Fibroblast of lung (primary cell): ENCODE measurements around the gene DGKG. TPM values are rescaled to one million over a fixed set of nuclear protein-coding genes. Genes with fewer than 3 reads are reported as not detected.

Experiments used
- DNase-seq, 2 donors: peaks; one replicate each; pipeline versions ENCODE4 v3.0.0 to v3.0.0-alpha.2; 2010; ENCODE audit warnings: low read depth in 2 of 2
- H2AFZ ChIP-seq: 2 replicates; pipeline ENCODE4 v1.5.1; 2012; ENCODE audit warnings: low read length, control low read depth, inconsistent platforms
- H3K27ac ChIP-seq: 2 replicates; pipeline ENCODE4 v1.5.1; 2011; ENCODE audit warnings: low read length, control low read depth; ENCODE audit not compliant: insufficient read depth
- H3K27me3 ChIP-seq: 2 replicates; pipeline ENCODE4 v1.5.1; 2011; ENCODE audit warnings: mild to moderate bottlenecking, low read length; ENCODE audit not compliant: control insufficient read depth, insufficient read depth
- H3K36me3 ChIP-seq: 2 replicates; pipeline ENCODE4 v1.5.1; 2011; ENCODE audit warnings: low read length; ENCODE audit not compliant: control insufficient read depth, insufficient read depth
- H3K4me1 ChIP-seq: 2 replicates; pipeline ENCODE4 v1.5.1; 2011; ENCODE audit warnings: low read length; ENCODE audit not compliant: control insufficient read depth, insufficient read depth; ENCODE audit errors: extremely low read depth
- H3K4me2 ChIP-seq: 2 replicates; pipeline ENCODE4 v1.5.1; 2011; ENCODE audit warnings: low read length, control low read depth; ENCODE audit not compliant: insufficient read depth; ENCODE audit errors: extremely low read depth
- H3K4me3 ChIP-seq, 4 experiments: fragments of 200-600 bp in 1 of 4; sonication (generic) in 1 of 4; replicated peaks in 1 of 4; 2 replicates each; pipeline ENCODE4 v1.5.1; 2011 to 2016; ENCODE audit warnings: low read length in 4 of 4, low read depth in 3 of 4, mild to moderate bottlenecking in 3 of 4, control low read depth in 2 of 4, inconsistent platforms in 1 of 4, mixed read lengths in 1 of 4; ENCODE audit not compliant: insufficient read depth in 1 of 4; ENCODE audit errors: control extremely low read depth in 1 of 4
- H3K79me2 ChIP-seq: 2 replicates; pipeline ENCODE4 v1.5.1; 2012; ENCODE audit warnings: mild to moderate bottlenecking, low read length, inconsistent platforms; ENCODE audit not compliant: control insufficient read depth, insufficient read depth
- H3K9ac ChIP-seq: 2 replicates; pipeline ENCODE4 v1.5.1; 2011; ENCODE audit warnings: mild to moderate bottlenecking, low read length, control low read depth; ENCODE audit not compliant: insufficient read depth
- H3K9me3 ChIP-seq: 2 replicates; pipeline ENCODE4 v1.5.1; 2012; ENCODE audit warnings: low read depth, low read length; ENCODE audit not compliant: control insufficient read depth, insufficient read depth
- H4K20me1 ChIP-seq: 2 replicates; pipeline ENCODE4 v1.5.1; 2011; ENCODE audit warnings: low read length; ENCODE audit not compliant: control insufficient read depth, insufficient read depth; ENCODE audit errors: extremely low read depth
- EZH2 ChIP-seq: IDR thresholded peaks from 2 replicates; pipeline ENCODE4 v1.5.1; 2012; ENCODE audit warnings: low read length, control low read depth, mild to moderate bottlenecking; ENCODE audit errors: missing control alignments
- polyA plus RNA-seq, 2 donors: library from polyadenylated mRNA; depleted of rRNA in 1 of 2; stranded (reverse) in 1 of 2; unstranded in 1 of 2; fragments of >200 nt; gene quantifications; 2 replicates each; pipeline ENCODE4 v1.2.1, GENCODE V29; 2011 to 2012; ENCODE audit warnings: missing spikeins in 1 of 2
- total RNA-seq: library from RNA; depleted of rRNA; stranded (reverse); fragments of >200 nt; gene quantifications from 2 replicates; pipeline ENCODE4 v1.2.1, GENCODE V29; 2014
- TF ChIP-seq, protein P1 (sequence below), 2 donors: IDR thresholded peaks in 1 of 2; conservative IDR thresholded peaks in 1 of 2; 1 replicate in 1 of 2; 2 replicates in 1 of 2; pipeline ENCODE4 v1.5.1; 2011 to 2012; ENCODE audit warnings: low read length in 2 of 2, control low read depth in 1 of 2, inconsistent platforms in 1 of 2, low read depth in 1 of 2, mild to moderate bottlenecking in 1 of 2

DGKG gene
- total and polyA plus RNA-seq, 2 donors (not counting 1 experiment from before 2014, with no cell fraction given): 3.7 to 4.8 TPM

GRCh38 chr3:186275436-186275835, 86.6 kb downstream of the DGKG start:
- no peak overlapping the region for H3K9ac ChIP-seq
- no peak for DNase-seq
- H3K4me2 ChIP-seq: no peak overlapping the region
- no peaks in the 10 kb centered on the region for H3K36me3 ChIP-seq
- peaks cover 3% of the 10 kb centered on the region for H3K27me3 ChIP-seq
- no peak overlapping the region for H2AFZ ChIP-seq
- H3K9me3 ChIP-seq: no peaks in the 10 kb centered on the region
- TF ChIP-seq, protein P1, sequence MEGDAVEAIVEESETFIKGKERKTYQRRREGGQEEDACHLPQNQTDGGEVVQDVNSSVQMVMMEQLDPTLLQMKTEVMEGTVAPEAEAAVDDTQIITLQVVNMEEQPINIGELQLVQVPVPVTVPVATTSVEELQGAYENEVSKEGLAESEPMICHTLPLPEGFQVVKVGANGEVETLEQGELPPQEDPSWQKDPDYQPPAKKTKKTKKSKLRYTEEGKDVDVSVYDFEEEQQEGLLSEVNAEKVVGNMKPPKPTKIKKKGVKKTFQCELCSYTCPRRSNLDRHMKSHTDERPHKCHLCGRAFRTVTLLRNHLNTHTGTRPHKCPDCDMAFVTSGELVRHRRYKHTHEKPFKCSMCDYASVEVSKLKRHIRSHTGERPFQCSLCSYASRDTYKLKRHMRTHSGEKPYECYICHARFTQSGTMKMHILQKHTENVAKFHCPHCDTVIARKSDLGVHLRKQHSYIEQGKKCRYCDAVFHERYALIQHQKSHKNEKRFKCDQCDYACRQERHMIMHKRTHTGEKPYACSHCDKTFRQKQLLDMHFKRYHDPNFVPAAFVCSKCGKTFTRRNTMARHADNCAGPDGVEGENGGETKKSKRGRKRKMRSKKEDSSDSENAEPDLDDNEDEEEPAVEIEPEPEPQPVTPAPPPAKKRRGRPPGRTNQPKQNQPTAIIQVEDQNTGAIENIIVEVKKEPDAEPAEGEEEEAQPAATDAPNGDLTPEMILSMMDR (conservative IDR thresholded peaks at IDR 0.05 in 1 of 2, IDR thresholded peaks at IDR 0.05 in 1 of 2; ENCODE audit: low read depth in 1 of 2, low read length in 2 of 2): no peak
- TF ChIP-seq EZH2: no peak
- no peaks in the 10 kb centered on the region for H3K4me1 ChIP-seq
- H3K4me3 ChIP-seq: no peak overlapping the region
- H3K27ac ChIP-seq: no peak overlapping the region
- no peaks in the 10 kb centered on the region for H3K79me2 ChIP-seq
- no peaks in the 10 kb centered on the region for H4K20me1 ChIP-seq

- Histone ChIP-seq H4K20me1 (no peaks in the 10 kb centered on the region), H3K36me3 (no peaks in the 10 kb centered on the region), H3K27ac (no peak overlapping the region), H3K4me2 (no peak overlapping the region), H3K9me3 (no peaks in the 10 kb centered on the region), H3K9ac (no peak overlapping the region), H3K79me2 (no peaks in the 10 kb centered on the region), H3K27me3 (peaks cover 3% of the 10 kb centered on the region), H2AFZ (no peak overlapping the region), H3K4me3 (no peak overlapping the region), H3K4me1 (no peaks in the 10 kb centered on the region)
- TF ChIP-seq EZH2: no peak
- TF ChIP-seq, protein P1 (conservative IDR thresholded peaks at IDR 0.05 in 1 of 2, IDR thresholded peaks at IDR 0.05 in 1 of 2; ENCODE audit: low read depth in 1 of 2, low read length in 2 of 2): no peak
- DNase-seq: no peak
These were observed 88.4 kb downstream of the DGKG start for GRCh38 chr3:186273586-186273985.

DNA sequence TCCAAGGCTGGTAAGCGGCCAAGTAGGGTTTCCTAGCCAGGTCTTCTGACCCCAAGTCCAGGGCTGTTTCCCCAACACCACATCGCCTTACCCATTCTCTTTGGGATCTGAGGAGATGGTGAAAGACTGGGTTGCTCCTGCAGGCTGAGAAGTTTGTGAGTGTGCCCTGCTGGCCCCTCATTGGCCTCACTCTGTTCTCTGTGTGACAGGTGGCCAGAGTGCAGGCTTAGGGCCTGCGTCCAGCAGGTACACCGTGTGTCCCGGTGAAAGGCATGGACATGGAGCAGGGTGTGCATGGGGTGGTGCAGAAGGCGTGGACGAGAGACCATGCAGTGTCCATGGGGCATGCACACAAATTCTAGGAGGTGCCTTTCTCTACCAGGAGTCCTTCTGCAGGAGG, 91.3 kb downstream of the DGKG start:
- Histone ChIP-seq H3K4me2 (no peak overlapping the region), H3K4me3 (no peak overlapping the region), H2AFZ (no peak overlapping the region), H3K27ac (no peak overlapping the region), H3K36me3 (no peaks in the 10 kb centered on the region), H3K9ac (no peak overlapping the region), H3K79me2 (no peaks in the 10 kb centered on the region), H3K27me3 (peaks cover 3% of the 10 kb centered on the region), H4K20me1 (no peaks in the 10 kb centered on the region), H3K9me3 (no peaks in the 10 kb centered on the region), H3K4me1 (no peaks in the 10 kb centered on the region)
- no peak for DNase-seq
- no peak for TF ChIP-seq EZH2
- TF ChIP-seq, protein P1 (conservative IDR thresholded peaks at IDR 0.05 in 1 of 2, IDR thresholded peaks at IDR 0.05 in 1 of 2; ENCODE audit: low read depth in 1 of 2, low read length in 2 of 2): no peak
